HG03558 (cell line): ENCODE results near the gene DNAI1.

Source experiments
- ATAC-seq: cut with Tn5 transposase; IDR thresholded peaks from one replicate; pipeline ENCODE4 v1.9.1; 2021; ENCODE audit warnings: moderate number of reproducible peaks; ENCODE audit not compliant: unreplicated experiment; ENCODE audit errors: extremely low read depth

DNAI1 gene

DNA sequence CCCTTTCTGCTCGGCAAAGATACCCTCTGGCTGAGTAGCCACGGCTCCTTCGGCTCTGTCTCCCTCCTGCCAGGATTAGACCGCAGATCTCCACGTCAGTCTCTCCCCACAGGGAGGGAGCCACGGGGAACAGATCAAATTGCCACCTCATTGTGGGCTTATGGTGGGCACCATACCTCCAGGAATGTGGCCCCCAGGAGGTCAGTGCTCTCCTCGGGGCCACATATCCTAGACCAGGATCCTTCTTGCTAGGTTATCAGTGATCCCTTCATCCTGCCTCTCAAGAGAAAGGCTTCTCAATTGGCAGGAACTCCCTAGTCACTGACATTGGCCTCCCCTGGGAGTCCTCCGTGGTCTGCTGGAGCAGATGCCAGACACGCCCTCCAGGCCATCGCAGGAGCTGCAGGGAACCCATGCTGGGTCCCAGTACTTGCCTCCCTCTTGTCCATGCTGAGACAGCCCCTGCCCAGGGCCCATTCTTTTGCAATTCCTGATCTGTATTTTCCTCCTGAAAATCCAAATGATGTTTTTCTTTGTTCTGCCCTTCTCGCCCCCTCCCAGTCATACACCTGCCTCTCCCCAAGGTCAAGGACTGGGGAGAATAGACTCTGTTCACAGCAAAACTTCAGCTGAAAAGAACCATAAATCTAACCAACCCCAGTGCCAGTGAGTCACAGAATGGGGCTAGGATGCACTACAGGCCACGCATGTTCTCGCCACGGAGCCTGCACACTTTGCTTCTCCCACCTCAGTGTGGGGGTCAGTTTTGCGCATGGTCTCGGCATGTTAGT lies 95.8 kb downstream of the DNAI1 start:
- no peak for ATAC-seq

DNA sequence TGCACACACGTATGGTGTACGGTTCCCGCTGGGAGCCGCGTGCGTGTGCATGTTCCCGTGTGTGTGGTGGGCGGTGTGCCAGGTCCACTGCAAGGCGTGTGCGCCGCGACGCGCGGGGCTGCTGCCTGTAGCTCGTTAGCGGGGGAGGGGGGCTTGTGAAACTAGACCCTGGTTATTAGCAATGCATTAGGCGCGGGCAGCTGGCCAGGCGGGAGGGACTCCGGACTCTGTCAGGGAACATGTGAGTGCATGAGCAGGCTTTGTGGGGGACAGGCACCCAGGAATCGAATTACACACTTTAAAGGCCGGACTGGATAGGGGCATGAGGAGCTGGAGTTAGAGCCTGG lies 96.4 kb downstream of the DNAI1 start:
- ATAC-seq: no peak

DNA sequence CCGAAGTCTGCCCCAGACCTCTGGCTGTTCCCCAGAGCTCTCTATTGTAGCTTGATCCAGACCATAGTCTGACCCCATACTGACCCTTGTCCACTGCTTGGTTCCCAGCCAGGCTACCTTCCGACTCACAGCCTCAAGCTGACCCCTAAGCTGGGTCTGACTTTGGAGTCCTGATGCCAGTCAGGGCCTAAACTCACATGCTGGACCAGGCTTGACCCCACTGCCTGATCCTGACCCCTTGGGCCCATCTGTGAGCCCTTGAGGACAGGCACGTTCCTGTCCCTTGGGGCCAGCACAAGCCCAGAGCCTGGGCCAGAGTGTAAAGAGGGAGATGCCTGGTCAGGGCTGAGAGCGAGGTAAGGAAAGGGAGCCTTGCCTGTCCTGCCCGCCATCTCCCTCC lies 96.9 kb downstream of the DNAI1 start:
- ATAC-seq: no peak

DNA sequence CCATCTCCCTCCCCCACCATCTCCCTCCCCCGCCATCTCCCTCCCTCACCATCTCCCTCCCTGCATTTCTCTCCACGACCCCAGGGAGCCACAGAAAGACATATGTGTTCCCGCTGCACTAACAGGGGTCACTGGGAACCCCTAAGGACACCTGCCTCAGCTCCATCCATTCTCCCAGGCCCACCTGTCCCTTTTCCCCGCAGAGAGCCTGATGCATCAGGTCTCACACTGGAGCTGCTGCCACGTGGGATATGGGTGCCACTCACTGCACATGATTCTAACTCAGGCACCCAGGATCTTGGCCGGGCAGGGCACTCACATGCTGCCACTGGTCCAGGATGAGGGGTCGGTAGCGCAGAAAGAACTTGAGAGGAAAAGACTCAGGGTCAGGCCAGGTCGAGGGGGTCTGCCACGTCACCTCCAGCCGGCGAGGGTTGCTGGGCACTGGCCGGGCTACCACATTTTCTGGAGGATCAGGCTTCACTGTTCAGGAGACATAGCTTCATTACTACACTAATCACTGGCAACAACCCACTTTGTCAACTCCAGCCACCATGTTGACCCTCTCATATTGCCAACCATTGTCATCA lies 97.4 kb downstream of the DNAI1 start:
- no peak for ATAC-seq

DNA sequence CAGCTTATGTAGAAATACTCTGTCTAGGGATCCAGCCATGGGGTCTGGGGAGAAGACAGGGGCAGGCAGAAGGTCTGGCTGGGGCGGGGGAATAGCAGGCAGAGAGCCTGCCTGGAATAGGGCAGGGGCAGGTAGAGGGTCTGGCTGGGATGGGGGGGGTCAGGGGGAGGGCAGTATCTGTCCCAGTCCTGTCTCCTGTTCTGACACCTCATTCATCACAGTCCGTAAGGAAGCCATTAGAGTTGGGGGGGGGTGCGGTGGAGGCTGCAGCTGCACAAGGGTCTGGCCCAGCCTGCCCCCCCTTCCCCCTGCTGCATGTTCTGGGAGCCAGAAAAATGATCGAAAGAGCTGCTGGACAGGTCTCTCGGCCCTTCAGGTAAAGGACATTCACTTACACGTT lies 98.3 kb downstream of the DNAI1 start:
- no peak for ATAC-seq

DNA sequence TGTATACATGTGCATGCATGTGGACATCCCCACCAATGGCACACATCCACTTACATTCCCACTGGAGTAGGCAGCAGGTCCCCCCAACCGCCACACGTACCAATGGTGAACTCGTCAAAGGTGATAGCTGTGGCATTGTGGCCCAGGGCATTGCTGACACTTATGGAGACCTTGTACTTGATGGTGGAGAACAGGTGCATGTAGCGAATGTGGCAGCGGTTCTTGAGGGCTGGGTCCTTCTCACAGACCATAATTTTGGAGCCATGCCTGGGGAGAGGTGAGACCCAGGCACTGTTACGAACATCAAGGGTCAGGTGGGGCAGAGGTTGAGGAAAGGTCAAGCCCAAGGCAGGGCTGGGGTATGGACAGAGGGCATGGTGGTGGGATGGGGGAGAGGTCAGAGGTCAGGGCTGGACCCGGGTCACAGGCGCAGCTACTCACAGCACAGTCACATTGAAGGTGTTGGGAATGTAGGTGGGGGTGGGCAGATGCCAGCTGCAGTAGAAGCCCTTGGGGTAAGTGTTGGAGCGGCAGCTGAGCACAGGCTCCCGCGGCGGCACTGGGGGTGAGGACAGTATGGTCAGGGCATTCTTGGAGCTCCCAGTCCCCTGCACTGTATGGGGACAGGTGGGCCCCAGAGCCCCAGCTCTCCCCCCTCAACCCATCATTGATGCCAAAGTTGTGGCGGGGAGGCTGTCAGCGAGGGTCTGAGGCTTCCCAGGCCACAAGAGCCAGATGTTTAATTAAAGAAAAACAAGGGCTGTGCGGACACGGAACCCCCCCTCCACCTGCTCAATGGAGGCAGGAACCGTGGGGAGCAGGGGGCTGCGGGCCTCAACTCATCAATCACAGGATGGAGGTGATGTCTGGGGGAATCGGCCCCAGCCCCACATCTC lies 99.1 kb downstream of the DNAI1 start:
- ATAC-seq: no peak

DNA sequence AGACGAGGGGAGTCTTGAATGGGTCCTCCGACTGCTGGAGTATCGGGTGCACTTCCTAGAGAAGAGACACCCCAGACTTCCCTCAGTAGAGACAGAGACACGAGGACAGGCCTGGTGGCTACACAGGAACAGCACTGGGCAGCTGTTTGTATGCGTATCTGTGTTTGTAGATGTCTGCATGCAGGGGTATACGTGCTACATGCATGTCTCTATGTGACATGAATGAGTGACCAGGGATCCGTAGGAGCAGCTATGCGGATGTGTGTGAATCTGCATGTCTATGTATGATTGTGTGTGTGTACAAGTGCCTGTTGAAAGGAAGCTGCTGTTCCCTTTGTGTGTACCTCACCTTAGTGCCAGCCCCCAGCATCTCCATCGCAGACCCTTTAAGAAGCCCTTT lies 99.8 kb downstream of the DNAI1 start:
- ATAC-seq: no peak

DNA sequence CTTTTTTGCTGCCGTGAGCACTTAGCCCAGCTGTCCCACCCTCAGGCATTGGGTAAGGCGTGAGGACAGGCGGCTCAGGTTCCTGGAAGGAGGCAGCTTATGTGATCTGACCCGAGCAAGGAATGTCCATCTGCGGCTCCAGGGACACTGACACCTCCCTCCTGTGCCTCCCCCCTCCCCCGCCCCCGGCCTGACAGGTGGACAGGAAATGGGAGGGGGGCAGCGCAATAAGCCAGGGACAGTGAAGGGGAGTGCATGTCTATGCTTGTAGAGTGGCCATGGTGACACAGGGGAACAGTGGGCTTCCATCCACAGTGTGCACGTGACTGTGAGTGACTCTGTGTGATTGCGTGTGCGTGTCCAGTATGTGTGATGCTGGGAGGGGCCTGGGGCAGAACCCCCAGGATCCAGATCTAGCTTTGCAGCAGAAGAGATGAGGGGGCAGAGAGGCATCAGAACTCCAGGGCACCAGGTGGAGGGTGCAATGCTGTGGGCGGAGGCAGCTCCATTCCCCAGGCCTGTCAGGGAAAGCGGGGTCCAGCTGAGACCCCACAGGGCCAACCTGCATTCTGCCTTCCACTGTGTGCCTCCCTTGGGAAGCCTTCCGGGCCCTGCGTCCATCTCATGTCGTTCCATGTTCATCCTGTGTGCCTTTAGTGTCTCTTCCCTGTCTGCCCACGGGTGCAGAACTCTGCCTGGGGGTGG lies 100.5 kb downstream of the DNAI1 start:
- no peak for ATAC-seq

DNA sequence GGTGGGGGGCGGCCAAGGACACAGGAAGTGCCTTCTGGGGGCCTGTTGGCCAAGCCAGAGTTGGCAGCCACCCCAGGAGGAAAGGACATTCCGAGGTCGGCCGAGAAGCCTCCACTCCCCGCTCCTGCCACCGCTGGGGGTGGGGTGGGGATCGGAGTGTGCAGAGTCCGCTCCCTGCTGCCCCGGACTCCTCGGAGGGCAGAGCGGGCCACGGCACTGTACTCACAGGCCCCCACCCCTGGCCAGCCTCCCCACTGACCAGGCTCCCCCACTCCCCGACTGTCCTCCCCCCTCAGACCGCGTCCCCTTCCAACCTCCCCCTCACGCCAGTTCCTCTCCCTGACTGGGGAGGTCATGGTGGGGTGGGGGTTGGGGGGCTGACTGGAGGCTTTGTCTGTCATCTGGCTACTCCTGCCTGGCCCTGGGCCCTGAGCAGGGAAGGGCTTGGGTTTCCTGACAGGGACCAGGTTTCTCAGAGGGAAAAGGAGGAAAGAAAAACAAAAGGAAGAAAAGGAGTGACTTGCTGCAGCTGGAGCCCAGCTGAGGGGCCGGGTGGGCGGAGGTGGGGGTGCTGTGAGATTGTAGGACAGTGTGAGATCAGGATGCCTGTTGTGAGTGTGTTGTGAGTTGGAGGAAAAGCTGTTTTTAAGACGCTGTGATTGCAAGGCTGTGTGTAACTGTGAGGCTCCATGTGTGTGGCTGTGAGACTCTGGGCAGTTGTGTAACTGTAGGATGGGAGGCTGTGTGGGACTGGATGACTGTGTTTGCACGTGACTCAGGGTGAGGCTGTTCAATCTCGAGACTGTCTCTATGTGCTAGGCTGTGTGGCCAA lies 101.2 kb downstream of the DNAI1 start:
- ATAC-seq: no peak

DNA sequence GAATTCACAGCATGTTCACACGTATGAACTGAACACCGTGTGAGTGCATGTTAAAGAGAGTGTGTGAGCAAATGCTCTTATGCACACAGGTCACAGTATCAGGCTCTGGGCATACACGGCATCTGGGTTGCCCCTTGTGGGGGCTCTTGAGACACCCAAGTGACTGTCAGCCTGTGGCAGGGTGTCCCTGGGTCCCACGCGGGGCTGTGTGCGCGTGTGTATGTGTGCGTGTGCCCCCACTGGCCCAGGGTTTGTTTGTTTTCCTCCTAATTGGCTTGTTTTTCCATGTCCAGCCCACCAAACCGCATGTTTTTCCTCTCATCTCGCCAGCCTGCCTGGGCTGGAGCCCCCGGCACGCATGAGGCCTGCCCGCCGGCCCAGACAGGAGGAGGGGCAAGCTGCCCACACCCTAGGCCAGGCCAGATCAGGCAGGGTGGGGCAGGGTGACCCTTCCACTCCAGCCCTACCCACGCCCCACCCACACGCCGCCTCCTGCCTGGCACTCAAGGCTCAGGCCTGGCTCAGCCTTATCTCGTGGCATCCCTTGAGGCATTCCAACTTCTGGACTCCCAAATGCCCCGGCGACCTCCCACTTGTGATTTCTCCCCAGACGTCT lies 102.1 kb downstream of the DNAI1 start:
- ATAC-seq: no peak

DNA sequence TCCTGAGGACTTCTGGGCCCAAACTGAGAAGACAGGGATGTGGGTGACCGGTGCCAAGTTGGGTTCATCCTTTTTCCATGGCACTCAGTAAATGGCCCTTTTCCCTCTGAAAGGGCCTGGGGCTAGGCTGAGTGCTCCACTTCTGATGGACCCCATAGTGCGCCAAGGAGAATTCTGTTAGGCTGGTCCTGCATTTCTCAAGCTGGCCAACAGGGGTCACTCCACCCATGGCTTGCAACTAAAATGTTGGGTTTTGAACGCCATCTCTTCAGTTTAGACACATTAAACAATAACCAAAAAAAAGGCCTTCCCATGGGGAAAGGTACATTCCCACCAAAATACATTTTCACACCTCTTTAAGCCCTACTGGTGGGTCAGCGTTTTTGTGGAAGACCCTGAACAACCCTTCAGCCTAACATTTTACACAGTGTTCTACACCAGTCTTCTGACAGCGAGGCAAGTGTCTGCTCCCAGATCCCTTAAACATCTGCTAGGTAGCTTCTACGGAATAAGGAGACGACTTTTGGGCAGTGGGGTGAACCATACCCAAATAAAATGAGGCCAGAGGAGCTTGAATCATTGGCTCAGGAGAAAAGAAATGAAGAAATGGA lies 103.6 kb downstream of the DNAI1 start:
- ATAC-seq: no peak

DNA sequence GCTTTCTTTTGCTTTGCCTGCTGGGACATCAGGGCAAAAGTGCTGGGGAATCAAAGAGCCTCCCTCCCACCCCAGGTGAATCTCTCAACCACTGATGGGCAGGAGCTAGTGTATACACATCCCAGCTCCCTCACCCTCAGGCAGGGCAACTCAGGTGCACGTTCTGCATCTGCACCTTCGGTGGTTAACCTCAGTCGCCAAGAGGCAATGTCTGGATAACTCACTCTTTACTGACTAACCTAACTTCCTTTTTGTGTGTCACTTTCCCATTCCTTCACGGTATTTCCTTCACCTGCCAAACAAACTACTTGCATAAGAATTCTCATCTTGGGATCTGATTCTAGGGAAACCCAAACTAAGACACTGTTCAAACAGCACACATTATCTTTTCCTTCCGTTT lies 104.7 kb downstream of the DNAI1 start:
- no peak for ATAC-seq

DNA sequence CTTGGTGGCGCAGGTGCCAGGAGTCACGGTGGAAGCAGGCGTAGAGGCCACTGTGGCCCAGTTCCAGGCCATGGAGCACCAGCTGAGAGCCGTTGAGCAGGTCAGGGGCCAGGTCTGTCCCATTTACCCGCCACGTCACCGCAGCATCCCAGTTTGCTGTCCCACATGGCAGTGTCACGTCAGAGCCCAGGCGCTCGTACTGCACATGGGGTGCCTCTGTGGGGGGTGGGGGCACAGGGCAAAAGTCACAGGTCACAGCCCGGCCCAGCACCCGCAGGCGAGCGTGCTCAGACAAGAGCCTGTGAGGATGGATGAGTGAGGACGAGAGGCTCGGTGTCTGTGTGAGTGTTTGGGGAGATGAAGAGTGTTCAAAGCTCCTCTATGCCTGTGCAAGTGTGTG lies 106.0 kb downstream of the DNAI1 start:
- no peak for ATAC-seq

DNA sequence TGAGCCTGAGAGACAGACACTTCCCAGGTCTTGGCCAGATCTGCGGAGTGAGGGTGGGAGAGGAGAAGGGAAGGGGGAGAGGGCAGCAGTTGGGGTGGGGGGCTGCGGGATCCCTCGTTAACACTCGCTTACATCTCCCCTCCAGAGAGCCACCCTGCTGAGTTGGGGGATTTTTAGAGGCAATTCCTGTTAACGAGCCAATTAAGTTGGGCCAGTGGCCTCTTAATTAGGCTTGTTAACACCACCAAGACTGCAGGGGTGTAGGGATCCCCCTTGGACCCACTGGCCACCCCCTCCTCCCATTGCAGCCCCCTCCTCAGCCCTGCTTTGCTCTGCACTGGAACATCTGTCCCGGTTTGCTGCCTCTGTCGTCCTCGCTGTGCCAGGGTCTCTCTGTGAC lies 107.3 kb downstream of the DNAI1 start:
- no peak for ATAC-seq

DNA sequence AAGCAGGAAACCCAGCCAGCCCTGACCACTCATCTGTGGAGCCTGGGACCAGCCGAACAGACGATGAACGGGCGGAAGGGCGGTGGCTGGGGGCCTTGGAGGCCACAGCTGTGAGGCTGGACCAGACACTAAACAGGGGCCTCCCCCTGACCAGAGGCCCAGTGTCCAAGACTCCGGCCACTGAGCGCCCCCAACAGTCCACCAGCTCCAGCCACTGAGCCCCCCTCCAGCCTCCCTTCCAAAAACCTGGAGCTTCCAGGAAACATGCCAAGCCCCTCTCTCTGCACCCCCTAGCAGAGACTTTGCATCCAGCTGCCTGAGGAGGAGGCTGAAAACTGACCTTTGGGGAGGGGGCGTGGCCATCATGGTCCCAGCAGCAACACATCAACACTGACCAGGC lies 107.7 kb downstream of the DNAI1 start:
- ATAC-seq: no peak

DNA sequence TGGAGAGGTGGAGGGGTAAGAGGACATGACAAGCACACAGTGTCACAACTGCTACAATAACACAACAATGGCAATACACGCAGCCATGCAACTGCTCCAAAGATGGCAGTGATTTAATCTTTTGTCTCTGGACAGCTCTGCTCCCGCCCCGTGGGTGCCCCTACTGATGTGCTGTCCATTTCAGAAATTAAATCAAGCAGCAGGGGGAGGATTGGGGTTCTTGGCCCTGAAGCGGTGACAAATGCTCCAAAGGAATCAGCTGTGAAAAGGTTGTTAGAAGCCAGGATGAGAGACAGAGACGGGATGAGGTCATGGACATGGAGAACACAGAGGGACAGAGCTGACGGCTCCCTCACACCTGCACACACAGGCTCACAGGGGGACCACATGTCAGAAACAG lies 108.4 kb downstream of the DNAI1 start:
- no peak for ATAC-seq

DNA sequence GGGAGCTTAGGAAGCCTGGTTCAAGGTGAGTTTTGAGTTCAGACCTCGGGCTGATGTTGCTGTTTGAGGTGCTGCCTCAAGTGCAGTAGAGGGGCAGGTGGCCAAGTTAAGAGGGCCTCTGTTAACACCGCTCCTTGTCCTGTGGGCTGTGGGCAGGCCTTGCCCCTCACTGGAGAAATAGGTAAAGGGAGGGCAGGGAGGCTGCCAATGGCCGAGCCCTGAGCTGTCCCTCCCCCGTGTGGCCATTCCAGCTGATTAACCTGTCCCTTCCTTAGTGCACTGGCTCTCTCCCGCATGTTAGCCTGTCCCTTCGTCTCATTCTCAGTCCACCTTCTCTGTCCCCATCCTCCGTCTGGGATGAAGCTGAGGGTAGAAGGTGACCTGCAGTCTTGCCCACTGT lies 109.5 kb downstream of the DNAI1 start:
- ATAC-seq: no peak

DNA sequence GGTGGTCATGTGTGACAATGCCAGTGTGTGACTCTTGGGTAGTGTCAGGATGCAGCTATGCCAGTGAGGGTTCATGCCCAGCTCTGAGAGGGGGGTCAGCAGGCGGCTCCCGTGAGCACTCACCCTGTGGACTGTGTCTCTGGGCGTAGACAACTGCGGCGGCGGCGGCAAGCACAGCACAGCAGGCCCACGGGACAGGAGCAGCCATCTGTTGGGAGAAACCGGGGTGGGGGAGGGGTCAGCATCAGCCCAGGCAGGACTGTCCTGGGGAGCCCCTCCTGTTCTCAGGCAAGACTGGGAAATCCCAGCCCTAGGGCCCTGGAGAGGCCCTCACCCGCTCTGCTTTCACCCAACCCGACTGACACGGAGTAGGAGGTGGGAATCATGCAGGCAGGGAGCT lies 110.2 kb downstream of the DNAI1 start:
- ATAC-seq: no peak

DNA sequence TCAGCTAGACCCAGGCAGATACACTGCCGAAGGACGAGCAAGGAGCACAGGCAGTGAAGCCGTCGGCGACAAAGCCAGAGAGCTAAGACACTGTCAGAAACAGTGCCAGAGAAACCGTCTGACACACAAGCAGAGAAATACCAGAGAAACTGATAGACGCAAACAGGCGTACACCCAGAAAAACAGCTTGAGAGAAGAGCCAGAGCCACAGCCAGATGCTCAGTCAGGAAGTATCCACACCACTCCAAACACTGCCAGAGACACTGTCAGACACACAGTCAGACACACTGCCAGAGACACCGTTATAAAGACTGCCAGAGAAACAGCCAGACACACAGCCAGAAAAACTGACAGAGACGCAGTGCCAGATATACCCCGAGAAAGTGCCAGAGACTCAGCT lies 111.8 kb downstream of the DNAI1 start:
- no peak for ATAC-seq
